ENCODE data around the gene CSRP1. TPM values are rescaled to one million over a fixed set of nuclear protein-coding genes. Genes with fewer than 3 reads are reported as not detected.
"Not testable (repeated sequence)": the region's sequence is repeated elsewhere in the genome, so short reads cannot be mapped to it uniquely, and the experiment has no call there.

The CSRP1 gene
- total RNA-seq, 1 donor from 2014 or later = 253 TPM

DNA sequence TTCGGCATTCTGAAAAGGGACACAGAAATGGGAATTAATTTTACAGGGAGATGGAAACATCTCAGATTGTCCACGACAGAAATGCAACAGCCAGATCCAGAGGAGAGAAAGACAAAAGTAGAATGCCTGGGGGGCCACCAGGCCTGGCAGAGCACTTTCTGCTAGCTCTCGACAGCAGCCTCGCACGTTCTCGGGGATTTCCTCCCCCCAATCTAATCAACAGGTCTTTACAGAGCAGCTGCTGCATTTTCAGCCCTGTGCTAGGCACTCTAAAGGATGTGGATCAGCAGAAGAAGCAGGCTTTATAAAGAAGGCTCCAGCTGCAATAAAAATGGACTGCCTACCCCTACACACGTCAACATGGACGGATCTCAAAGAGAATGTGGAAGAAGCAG is 10.6 kb downstream of the CSRP1 start:
- DNase-seq (ENCODE audit: low read depth) = no peak

DNA sequence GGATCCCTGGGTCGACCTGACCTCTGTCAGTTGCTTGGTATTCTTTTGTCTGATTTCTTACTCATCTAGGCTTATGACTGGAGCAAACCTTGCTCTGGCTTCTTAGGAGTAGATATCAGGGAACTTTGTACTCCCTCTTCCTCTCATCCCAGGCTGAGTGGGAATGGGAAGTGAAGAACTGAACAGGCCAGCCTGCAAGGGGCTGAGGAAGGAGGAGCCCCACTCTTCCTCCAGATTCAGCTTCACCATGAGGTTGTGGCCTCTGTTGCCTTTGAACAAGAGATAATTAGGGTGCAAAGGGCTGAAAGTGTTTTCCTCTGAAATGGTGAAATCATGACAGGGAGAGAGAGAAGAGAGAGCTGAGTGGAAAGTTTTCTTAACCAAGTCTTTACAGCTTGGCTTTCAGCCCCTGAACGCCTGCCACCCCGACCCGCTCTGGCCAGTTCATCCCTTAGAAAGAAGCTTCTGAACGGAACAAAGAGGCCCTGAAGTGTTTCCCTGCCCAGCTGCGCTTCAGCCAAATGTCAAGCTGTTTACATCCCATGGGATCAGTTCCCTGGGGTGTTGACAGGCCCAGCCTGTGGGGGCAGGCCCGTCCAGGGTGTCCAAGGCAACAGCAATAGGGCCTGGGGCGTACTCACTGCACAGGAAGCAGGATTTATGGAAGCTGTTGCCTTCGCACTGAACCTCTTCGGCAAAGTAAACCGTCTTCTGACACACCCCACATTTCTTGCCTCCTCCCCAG is 11.2 kb downstream of the CSRP1 start:
- DNase-seq (ENCODE audit: low read depth) = no peak

DNA sequence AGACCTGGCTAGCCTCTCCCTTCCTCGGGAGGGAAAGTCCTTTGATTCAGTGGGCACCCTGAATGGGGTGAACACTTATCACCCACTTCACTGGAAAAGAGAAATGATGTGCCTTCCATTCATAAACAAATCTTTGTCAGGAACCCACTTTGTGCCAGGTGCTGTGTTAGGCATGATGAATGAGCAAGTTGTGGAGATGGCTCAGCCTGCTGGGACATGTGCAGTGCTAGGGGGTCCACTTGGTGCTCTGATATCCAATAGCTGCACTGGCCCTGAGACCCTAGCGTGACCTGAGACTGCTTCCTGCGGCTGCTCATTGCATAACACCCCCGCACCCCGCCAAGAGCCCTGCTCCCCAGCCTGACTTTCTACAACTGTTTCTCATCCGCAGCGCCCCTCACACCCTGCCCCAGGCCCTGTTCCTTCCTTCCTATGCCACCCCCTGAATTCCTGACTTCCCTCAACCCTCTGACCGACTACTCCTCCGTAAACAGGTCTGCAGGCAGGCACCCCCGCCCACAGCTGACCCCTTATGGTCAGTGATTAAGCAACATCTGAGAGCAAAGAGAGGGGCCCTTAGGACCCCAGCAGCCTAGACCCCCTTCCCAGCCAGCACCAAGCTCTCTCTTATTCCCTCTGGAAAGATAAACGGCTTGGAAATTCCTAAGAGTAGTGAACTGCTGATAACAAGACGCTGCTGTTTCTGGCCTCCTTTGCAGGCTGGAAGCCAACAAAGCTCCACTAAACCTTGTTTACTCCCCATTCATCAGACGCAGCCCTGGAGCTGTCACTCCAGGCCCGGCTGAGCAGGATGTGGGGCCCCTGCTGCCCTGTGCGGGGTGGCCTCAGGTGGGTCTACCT is 12.9 kb downstream of the CSRP1 start:
- no peak for DNase-seq (ENCODE audit: low read depth)

DNA sequence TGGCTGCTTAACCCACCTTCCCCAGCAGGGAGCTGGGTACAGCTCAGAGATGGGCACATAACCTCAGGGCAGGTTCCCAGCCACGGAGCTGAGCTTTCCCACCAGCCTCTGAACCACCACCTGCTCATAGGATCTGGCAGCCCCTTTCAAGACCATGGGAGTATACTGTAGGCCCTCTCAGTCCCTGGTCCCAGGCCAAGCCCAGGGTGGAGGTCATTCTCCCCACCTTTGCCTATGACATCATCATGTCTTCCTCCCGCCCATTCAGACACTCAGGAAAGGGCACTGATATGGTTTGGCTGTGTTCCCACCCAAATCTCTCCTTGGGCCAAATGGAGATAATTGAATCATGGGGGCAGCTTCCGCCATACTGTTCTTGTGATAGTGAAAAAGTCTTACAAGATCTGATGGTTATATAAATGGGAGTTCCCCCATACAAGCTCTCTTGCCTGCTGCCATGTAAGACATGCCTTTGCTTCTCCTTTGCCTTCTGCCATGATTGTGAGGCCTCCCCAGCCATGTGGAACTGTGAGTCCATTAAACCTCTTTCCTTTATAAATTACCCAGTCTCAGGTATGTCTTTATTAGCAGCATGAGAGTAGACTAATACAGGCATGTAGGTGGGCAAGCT is 13.8 kb downstream of the CSRP1 start:
- not testable (repeated sequence) for DNase-seq (ENCODE audit: low read depth)

DNA sequence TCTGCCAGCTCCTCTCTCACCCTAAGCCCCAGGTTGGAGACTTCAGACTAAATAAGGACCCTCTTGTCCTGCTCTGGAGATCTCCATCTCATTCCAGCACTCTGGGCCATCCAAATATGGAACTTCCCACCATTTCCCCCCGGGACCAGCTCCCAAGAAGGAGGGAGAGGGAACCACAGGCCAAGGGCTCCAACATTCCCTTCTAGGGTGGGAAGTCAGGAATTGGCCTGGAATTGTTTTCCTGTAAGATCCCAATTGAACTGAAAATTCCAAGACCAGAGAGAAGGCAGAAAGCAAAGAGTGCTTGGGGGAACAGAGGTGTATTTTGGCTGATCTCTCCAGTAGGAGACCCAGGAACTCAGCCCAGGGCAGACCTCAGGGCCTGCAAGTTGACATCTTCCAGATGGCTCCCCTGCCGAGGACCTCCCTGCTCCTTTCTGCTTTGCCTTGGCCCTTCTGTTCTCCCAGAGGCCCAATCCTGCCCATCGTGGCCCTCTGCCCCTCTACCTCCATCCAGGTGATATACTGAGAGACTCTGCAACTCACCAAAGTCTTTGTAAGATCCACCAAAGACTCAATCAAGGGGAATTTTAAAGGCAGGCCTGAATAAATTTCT is 14.9 kb downstream of the CSRP1 start:
- no peak for DNase-seq (ENCODE audit: low read depth)

DNA sequence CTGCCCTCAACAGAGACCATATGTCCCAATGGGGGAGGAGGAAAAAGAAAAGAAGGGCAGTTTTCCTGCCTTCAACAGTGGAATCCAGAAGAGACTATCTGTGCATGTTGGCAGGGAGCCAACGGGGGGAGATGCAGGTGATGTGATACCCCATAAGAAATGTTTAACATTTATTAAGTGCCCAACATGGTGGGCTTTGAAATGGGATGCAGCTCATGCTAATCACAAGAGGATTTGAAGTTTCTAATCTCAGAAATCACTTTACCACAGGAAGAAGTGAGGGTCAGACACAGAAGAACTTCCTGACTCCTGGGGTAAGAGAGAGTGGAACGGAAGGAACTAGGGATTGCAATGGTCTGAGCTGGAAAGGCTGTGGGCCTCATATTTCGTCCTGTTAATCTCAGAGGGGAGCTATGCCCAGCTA is 16.2 kb downstream of the CSRP1 start:
- no peak for DNase-seq (ENCODE audit: low read depth)

DNA sequence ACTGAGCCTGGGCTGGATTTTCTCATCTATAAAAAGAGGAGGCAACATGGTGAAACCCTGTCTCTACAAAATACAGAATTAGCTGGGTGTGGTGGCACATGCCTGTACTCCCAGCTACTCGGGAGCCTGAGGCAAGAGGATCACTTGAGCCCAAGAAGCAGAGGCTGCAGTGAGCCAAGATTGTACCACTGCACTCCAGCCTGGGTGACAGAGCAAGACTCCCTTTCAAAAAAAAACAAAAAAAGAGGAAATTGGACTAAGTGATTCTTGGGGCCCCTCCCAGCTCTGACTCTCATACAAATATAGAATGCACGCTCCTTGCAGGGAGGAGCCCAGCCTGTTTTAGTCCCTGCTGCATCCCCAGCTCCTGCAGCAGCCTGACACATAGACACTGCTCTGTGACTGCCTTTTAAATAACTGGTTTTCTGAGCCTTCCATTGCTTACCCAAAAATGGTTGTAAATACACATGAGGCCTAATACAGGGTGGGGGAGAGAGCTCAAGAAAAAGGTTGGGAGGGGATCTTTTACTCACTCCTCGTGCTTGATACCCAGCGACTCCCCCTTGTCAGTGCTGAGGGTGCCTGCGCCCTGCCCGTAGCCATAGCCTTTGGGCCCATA is 17.2 kb downstream of the CSRP1 start:
- no peak for DNase-seq (ENCODE audit: low read depth)

DNA sequence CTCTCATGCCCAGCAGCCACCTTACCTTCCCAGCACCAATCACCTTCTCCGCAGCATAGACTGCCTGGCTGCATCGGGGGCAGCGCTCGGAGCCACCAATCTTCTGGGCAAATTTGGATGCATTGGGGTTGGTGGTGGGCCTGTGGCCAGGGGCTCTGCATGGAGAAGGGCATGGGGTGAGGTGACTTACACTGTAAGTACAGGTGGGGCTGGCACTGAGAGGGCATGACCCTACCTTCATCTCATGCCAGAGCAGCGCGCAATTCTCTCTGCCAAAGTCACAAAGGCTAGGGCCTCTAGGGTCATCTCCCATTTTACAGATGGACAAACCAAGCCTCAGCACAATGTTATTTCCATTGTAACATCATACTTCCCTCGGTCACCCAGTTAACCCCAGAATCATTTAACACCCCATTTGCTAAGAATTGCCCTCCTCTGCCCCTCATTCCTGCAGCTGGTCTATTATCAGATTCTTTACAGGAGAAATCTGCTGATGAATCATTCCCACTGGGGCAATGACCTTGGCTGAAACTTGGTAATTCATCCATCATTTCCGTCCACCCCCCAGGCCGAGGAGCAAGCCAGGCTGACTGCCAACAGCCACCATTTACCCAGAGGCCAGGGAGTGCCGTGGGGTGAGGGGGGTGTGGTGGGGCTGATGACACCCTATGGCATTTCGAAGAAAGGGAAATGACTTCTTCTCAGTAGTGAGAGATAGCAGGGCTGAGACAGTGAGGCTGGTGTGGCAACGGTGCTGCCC is 17.9 kb downstream of the CSRP1 start:
- DNase-seq (ENCODE audit: low read depth) = peak; percentile 90

DNA sequence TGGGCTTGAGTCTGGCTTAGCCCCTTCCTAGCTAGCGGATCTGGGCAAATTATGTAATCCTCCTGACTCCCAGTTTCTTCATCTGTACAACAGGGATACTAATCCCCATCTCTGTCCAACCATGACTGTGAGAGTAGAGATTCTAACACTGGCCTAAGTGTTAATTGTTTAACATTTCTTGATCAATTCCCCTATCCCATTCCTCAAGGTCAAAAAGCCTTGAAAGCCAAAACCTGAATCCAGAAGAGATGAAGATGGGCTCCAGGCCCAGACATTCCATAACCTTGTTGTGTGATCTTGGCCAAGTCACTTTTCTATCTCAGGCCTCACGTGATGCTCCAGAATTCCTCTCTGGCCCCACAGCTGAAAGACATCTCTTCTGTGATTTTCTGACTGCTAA is 19.2 kb downstream of the CSRP1 start:
- DNase-seq (ENCODE audit: low read depth) = no peak

DNA sequence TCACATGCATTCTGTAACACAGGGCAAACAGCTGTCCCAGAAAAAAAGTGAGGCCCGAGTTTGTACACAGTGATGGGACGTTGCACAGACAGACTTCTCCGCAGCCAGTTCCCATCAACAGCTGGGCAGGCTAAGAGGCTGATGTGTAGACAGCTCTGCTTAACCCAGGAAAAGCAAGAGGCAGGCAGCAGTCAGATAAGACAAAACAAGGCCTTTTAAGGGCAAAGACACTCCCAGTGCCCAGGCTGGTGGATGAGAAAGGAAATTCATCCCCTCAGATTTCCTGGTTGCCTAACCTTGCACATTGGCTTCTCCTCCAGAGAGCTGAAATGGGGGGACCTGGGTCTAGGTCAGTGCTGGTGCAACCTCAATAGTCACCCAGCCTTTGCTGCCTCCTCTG is 20.7 kb downstream of the CSRP1 start:
- DNase-seq (ENCODE audit: low read depth) = no peak

DNA sequence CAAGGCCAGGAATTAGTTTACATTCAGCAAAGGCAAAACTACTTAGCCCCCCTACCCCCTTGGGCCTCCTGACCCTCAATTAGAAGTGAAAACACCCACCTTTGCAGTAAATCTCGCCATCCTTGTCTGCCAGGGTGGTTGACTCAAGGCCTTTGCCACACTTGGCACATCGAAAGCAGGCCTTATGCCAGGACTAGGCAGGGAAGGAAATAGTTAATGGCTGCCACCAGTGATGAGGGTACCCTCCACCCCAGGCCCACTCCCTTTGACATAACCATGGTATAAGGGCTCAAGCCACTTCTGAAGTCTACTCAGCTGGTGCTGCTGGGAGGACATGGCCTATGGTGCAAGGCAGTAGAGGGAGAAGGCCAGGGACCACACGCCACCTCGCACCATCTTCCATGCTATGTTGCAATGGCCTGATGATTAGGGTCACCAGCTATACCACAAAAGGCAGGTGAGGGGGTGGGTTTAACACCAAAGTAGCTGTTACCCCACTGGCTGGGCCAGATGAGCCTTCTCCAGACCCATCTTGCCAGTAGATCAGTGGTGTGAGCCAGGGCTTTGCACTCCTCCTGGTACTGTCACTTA is 21.6 kb downstream of the CSRP1 start:
- no peak for DNase-seq (ENCODE audit: low read depth)

DNA sequence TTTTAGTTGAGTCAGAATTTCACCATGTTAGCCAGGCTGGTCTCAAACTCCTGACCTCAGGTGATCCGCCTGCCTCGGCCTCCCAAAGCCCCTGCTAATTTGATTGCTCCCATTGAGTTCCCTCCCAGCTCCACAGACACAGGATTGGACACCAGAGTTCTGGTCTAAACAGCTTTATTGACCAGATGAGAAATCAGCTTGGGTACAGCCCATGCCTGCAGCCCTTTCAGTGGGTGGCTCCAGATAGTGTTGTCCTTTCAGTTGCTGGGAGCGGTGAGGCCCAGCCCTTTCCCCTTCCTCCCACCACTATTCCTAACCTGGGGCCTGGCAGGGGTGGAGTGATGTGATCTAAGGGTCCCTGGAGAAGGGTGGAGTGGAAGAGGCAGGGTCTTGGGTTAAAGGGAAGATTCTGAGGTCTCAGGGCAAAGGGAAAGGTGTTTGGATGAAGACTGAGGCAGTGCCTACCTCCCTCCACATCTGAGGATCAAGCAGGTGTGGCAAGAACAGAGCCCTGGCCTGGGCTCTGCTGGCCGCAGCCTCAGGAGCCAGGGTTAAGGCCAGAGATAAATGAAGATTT is 23.5 kb downstream of the CSRP1 start:
- DNase-seq (ENCODE audit: low read depth) = no peak

DNA sequence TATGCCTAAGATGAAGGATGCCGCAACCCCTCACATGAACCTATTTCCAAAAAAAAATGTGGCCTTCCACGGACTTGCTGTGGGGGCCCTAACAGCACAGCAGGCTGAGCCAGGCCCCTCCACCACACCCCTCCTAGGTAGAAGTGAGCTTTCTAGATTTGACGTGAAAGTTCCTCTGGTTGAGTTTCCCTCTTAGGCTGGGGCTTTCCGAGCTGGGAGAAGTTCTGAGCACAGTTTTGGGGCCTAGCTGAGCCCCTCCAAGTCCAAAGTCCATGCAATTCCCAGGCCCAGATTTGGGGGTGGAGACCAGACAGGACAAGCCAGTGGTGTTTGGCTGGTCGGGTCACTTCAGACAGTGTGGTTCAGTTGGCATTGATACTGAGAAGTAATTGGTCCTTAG is 24.2 kb downstream of the CSRP1 start:
- DNase-seq (ENCODE audit: low read depth) = no peak

DNA sequence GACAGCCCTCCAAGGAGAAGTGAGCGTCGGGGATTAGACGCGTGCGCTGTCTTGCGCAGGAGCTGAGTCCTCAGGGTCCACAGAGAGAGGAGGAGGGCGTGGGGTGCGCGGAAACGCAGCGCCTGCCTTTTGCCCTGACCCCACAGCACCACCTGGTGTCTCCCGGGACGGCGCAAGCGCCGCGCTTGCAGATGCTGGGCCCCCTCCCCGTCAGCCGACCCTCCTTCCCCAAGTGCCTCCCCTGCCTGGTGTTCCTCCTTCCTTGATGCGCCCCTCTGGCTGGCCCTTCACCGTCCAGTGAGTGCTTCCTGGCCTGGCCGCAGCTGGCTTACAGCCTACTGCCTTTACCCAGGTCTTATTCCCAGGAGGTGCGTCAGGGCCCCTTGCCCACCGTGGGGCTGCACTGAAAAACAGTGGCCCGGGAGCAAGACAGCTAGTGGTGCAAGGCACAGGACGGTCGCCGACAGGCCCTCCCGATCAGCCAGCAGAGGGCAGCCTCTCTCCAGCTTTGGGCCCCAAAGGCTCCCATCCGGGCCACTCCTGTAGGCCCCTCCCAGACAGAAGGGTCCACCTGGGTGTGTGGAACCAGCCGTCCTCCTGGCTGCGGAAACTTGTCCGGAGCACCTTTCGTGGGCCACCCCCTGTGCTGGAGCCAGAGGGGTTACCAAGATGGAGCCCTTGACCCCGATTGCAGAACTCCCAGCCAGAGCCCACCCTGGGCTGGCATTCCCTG is 25.0 kb downstream of the CSRP1 start:
- DNase-seq (ENCODE audit: low read depth) = peak; percentile 50

DNA sequence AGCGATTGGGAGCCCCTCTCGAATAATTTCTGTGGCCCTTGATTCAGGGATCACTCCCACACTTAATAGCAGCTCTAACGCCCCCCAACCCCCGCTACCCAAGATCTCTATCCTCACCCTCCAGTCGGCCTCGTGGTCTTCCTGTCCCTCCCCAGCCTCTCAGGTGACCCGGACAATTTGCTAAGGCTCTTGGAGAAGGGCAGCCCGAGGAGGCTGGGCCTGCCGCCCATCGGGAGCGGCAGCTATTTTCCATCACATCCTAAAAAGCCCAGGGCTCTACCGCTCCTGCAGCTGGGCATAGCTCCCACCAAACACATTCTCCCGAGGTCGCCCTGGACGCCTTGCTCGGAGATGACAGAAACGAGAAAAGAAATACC is 25.9 kb downstream of the CSRP1 start:
- no peak for DNase-seq (ENCODE audit: low read depth)

DNA sequence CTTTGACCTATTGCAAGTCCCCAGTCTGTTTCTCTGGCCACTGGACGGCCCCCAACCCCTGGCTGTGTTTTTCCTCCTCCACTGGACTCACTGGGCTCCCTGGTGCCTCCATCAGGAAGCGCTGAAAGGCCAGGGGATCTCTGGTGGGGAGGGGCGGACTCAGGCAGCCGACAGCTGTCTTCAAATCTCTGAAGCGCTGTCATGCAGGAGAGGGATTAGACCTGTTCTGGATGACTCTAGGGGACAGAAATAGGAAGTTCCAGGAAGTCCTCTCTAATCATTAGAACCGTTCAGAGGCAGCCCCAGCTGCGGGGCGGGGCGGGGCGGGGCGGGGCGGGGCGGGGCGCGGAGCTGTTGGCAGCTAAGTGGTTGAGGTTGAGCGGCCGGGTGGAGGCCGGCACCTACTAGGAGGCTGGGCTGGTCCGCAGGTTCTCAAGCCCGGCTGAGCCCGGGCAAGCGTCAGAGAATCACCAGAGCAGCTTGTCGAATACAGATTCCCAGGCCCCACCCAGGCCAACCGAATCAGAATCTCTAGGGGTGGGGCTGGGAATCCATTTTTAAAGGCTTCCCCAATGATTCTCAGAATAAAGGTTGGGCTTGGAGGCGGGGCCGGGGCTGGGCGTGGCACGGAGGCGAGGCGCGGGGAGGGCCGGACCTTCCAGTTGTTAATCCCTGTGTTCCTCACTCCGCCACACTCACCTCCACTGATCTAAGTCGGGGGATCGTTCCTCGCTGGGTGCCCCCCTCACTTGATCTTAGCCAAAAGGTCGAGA is 26.5 kb downstream of the CSRP1 start:
- peak; percentile 65 for DNase-seq (ENCODE audit: low read depth)

DNA sequence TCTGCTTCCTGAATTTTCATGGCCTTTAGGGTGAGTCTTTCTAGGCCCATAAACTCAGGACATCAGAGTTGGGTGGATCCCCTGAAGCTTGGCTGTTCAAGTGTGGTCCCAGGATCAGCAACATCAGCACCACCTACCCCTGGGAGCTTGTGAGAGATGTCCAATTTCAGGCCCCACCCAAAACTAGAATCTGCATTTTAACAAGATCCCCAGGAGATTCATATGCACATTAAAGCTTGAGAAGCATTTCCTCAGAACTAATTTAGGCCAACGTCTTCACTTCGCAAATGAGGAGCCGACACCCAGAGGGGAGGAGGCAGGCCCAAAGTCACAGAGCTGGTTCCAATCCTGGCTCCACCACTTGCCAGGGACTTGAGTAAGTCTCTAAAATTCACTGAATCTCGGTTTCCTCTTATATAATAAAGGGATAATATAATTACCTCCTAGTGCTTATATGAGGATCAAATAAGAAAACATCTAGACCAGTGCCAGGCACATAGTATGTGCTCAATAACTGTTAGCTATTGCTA is 27.7 kb downstream of the CSRP1 start:
- no peak for DNase-seq (ENCODE audit: low read depth)

DNA sequence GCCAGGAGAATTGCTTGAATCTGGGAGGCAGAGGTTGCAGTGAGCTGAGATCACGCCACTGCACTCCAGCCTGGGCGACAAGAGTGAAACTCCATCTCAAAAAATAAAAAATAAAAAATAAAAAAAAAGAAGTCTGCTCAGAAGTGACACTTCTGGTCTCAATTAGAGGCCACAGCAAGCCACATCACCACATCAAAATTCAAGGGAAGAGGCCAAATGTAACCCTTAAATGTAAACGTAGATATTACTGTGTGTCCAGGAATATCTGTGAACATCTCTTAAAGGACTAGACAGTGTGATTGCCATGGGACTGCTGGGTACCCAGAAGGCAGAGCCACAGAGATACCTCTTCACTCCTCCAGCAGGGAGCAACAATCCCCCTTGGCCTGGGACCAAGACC is 28.3 kb downstream of the CSRP1 start:
- not testable (repeated sequence) for DNase-seq (ENCODE audit: low read depth)

Measured in renal cortical epithelial cell (primary cell).